HepG2 (cell line): Measurements from ENCODE around the gene TMEM200A.

Experiments
- EHMT2 ChIP-seq: fragments of 200-600 bp; sonication (generic); IDR thresholded peaks from 2 replicates; pipeline ENCODE4 v1.7.0; 2017; ENCODE audit warnings: antibody characterized with exemption, low read depth, low read length, borderline replicate concordance
- EP300 ChIP-seq, 3 experiments: sonication (generic) in 1 of 3; formaldehyde crosslinking in 1 of 3; IDR thresholded peaks; 2 replicates each; pipeline versions ENCODE4 v1.5.1 to v1.6.1; 2011 to 2020; ENCODE audit warnings: low read depth in 2 of 3, low read length in 2 of 3, borderline replicate concordance in 1 of 3, improper control_type of control experiment in 1 of 3, mild to moderate bottlenecking in 1 of 3, missing genetic modification reagents in 1 of 3, moderate library complexity in 1 of 3
- SMAD1 ChIP-seq: sonication (generic); formaldehyde crosslinking; IDR thresholded peaks from 2 replicates; pipeline ENCODE4 v1.4.0; 2020; ENCODE audit warnings: missing genetic modification reagents, low read depth, mild to moderate bottlenecking, borderline replicate concordance
- ZNF274 ChIP-seq: sonication (generic); formaldehyde crosslinking; IDR thresholded peaks from 2 replicates; pipeline ENCODE4 v1.5.1; 2020; ENCODE audit warnings: mild to moderate bottlenecking, missing genetic modification reagents
- ZNF687 ChIP-seq: sonication (generic); formaldehyde crosslinking; IDR thresholded peaks from 2 replicates; pipeline ENCODE4 v1.5.1; 2020; ENCODE audit warnings: mild to moderate bottlenecking, missing genetic modification reagents, moderate library complexity
- TF ChIP-seq, protein P1 (sequence below): sonication (generic); formaldehyde crosslinking; IDR thresholded peaks from 2 replicates; pipeline ENCODE4 v1.5.0; 2020; ENCODE audit warnings: mild to moderate bottlenecking, missing genetic modification reagents, moderate library complexity

GRCh38 chr6:130407032-130407431 lies 41.2 kb downstream of the TMEM200A start:
- TF ChIP-seq ZNF687 (CRISPR knock-in tag): no peak
- no peak for TF ChIP-seq EP300 (IDR thresholded peaks at IDR 0.05; ENCODE audit: low read depth in 2 of 2, low read length in 2 of 2)
- TF ChIP-seq EP300 (CRISPR knock-in tag; IDR thresholded peaks at IDR 0.05; ENCODE audit: borderline replicate concordance): no peak
- TF ChIP-seq, protein P1, sequence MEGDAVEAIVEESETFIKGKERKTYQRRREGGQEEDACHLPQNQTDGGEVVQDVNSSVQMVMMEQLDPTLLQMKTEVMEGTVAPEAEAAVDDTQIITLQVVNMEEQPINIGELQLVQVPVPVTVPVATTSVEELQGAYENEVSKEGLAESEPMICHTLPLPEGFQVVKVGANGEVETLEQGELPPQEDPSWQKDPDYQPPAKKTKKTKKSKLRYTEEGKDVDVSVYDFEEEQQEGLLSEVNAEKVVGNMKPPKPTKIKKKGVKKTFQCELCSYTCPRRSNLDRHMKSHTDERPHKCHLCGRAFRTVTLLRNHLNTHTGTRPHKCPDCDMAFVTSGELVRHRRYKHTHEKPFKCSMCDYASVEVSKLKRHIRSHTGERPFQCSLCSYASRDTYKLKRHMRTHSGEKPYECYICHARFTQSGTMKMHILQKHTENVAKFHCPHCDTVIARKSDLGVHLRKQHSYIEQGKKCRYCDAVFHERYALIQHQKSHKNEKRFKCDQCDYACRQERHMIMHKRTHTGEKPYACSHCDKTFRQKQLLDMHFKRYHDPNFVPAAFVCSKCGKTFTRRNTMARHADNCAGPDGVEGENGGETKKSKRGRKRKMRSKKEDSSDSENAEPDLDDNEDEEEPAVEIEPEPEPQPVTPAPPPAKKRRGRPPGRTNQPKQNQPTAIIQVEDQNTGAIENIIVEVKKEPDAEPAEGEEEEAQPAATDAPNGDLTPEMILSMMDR (CRISPR knock-in tag): no peak
- TF ChIP-seq SMAD1 (CRISPR knock-in tag): no peak
- TF ChIP-seq ZNF274: no peak
- no peak for TF ChIP-seq EHMT2
